GM12873 (cell line): ENCODE results near the gene VILL.
A peak's percentile ranks its signal among the peaks of the same experiment; 100 is the strongest.

Experiments used
- TF ChIP-seq, protein P1 (sequence below): IDR thresholded peaks from 2 replicates; pipeline ENCODE4 v1.5.1; 2012; ENCODE audit warnings: low read depth, mild to moderate bottlenecking, moderate library complexity, low read length, control low read depth; ENCODE audit not compliant: insufficient read depth; ENCODE audit errors: missing control alignments

The VILL gene

DNA sequence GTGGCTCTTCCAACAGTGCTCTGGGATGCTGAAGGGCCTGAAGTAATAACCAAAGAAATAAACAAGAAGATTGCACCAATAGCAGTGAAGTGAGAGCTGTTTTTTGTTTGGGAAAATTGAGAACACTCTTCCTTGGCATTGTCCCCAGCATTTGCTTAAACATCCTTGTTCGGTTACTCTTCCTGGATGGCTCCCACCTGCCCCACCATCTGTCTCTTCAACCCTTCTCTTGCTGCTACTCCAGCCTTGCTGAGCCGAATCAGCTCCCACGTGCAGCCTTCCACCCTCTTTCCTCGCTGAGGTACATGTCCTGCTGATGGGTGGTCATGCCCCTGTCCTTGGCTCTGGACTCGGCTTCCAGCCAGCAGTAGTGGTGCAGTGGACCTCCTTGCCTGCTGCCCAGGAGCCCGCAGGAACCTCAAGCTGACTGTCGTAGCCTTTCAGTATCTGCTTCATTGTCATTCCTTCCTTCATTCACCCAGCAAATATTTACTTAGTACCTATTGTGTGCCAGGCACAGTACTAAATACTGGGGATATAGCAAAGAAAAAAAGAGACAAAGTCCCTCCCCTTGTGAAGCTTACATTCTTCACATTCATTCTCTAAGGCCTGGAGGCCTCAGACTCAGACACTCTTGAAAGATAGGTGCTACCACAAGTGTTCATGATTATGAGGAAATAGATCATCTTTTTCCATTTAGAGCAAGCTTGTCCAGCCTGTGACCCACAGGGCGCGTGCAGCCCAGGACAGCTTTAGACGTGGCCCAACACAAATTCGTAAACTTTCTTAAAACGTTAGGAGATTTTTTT, 17.1 kb upstream of the VILL start:
- TF ChIP-seq, protein P1, sequence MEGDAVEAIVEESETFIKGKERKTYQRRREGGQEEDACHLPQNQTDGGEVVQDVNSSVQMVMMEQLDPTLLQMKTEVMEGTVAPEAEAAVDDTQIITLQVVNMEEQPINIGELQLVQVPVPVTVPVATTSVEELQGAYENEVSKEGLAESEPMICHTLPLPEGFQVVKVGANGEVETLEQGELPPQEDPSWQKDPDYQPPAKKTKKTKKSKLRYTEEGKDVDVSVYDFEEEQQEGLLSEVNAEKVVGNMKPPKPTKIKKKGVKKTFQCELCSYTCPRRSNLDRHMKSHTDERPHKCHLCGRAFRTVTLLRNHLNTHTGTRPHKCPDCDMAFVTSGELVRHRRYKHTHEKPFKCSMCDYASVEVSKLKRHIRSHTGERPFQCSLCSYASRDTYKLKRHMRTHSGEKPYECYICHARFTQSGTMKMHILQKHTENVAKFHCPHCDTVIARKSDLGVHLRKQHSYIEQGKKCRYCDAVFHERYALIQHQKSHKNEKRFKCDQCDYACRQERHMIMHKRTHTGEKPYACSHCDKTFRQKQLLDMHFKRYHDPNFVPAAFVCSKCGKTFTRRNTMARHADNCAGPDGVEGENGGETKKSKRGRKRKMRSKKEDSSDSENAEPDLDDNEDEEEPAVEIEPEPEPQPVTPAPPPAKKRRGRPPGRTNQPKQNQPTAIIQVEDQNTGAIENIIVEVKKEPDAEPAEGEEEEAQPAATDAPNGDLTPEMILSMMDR = no peak

DNA sequence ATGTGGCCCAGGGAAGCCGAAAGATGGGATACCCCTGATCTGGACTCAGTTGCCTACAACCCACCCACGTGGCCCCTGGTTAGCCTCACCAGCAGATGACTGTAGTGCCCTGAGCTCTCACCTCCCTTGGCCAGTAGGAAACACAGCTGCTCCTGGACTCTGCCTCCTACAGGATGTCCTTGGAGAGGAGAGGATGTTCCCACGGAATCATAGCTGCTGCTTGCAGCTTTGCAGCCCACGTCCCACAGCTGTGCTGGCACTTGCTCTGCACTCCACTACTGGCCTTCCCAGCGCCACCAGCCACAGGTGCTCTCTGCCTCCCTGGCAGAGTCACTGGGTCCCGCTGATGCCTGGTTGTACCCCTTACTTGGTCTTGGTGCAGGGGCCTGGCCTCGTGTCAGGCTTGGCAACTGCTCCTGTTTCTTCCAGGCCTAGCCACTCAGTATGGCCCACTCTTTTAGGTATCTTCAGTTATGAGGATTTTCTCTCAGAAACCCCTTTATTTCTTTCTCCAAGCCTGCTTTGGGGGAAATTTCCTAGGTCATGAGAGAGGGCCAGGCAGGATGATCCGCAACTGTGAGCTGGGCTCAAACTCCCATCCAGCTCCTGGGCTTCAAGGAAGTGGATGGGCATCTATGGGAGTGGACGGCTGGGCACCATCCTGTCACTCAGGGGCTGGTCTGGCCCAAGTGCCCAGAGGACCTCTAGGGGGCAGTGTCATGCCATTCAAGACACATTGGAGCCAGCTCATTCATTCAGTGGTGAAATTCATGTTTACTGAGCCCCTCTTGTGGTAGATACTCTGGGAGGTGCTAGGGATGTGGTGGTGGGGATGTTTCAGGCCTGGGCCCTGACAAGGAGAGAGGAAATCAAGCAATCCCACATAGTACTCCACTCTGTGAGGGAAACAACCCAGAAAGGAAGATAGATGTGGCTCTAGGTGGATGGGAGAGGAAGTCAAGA, 16.2 kb upstream of the VILL start:
- TF ChIP-seq, protein P1 = peak; percentile 96

DNA sequence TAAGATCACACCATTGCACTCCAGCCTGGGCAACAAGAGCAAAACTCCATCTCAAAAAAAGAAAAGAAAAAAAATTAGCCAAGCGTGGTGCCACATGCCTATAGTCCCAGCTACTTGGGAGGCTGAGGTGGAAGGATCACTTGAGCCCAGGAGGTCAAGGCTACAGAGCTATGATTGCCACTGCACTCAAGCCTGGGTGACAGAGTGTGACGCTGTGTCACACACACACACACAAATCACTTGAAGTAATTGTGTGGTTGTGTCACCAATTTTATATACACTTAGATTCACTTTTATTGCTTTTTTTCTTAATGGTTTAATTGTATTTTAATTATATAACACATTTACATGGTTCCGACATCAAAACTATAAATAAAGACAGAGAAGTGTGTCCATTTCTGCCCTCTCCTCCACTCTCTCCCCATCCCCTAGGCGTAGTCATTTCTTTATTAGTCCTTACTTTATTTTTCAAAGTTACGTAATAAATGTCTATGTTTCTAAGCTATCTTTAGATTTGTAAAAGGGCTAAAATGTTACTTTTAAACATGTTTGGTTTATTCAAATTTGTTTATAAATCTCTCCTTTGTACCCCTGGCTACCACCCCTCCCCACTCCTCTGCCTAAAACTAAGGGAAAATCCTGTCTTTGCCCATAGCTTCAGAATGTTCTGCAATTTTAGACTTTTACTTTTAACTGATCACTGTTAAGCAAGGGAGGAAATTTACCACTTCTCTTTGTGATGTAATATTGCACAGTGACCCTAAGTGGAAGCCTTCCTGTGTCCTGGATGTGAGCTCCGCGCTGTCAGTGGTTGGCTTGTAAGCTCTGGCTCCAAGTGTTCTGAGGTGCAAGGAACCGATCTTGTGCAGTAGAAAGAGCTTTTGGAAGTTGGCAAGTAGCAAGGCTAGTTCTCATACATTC, 10.8 kb upstream of the VILL start:
- TF ChIP-seq, protein P1 = no peak

DNA sequence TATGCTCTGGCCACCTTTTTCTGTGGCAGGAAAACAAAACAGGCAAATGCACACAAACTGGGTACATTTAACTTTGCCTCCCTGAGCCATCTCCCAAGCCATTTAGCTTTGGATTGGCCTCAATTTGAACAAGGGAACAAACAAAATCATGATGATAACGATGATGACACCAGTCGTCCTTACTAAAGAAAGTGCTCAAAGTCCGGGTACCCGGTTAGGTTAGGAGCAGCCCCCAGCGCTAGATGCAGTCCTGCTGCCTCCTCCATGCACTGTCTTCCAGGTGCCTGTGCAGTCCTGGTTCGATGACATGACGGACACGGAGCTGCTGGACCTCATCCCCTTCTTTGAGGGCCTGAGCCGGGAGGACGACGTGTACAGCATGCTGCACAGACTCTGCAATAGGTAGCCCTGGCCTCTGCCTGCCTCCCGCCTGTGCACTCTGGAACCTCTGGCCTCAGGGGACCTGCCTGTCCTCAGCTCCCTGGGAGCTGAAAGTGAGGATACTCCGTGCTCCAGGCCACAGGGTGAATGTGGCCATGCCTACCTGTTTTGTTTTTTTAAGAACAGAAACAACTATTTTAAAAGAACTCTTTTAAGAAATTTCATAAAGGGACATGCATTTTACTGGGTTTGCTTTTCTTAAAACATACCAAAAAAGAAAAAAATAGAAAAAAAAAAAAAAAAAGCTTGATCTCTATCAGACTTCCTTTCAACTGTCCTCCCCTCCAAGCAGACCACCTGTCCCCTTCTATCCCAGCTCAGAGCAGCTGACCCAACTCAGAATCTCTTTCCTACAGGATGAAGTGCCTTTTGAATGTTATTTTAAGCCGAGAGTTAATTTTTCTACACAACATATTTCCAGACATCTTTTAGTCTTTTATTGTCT, 9.9 kb upstream of the VILL start:
- TF ChIP-seq, protein P1 = no peak

DNA sequence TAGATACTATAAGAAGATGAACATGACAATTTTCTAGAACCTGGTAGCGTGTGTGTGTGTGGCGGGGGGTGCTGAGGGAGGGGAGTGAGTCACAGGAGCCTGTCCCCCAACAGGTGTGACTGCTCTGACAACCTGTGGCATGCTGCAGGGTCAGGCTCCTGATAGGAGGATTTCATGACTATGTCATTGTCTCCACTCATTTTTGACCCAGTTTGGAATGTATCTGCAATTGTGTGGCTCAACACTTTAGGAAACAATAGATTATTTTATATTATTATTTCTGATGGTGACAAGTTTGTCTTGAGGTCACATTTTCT, 9.3 kb upstream of the VILL start:
- TF ChIP-seq, protein P1 = no peak

DNA sequence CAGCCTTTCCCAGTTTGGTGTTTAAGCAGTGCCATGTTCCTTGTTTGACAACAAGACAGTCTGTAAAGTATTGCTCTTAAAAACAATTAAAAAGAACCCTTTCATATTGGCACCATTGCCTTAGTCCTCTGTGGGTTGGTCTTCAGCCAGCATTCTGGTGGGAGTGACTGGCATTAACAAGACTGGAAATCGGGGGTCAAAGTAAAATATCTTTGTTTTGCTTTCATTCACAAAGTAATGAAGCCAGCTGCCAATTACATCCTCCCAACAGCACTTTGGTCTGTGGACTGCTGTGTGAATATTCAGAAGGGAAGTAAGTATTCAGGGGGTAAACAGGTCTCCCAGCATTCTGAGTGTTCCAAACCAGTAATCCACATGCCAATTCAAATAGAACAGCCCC, 8.3 kb upstream of the VILL start:
- TF ChIP-seq, protein P1 = no peak
